Adipose tissue (tissue), 3 donors: Measurements from ENCODE around the gene RAB3GAP2. TPM values are rescaled to one million over a fixed set of nuclear protein-coding genes. Genes with fewer than 3 reads are reported as not detected.
"Not testable (repeated sequence)": the region's sequence is repeated elsewhere in the genome, so short reads cannot be mapped to it uniquely, and the experiment has no call there.

Experiments
- H3K27ac ChIP-seq: one replicate; pipeline ENCODE4 v1.5.1; 2013; ENCODE audit warnings: low read depth, low read length
- WGBS, 3 donors: extraction: QIAGEN DNeasy Blood & Tissue Kit; methylation state at CpG; one replicate each; pipeline ENCODE4 v1.1.7; 2013; 5-methylcytosine and 5-hydroxymethylcytosine counted together
- polyA plus RNA-seq, 3 donors: library from polyadenylated mRNA; stranded (reverse); fragments of 200-250 nt; gene quantifications; one replicate each; pipeline ENCODE4 v1.2.3, GENCODE V29; 2013
- donor health status: healthy with polysubstance abuse.
- donor health status: Bipolar disorder and iron deficiency.
- donor health status: healthy.

RAB3GAP2 gene
- polyA plus RNA-seq, 3 donors: 4.5 to 8.4 (median 8.4) TPM

GRCh38 chr1:220123066-220123465 is 149.2 kb downstream of the RAB3GAP2 start:
- no peak overlapping the region for H3K27ac ChIP-seq

- H3K27ac ChIP-seq: no peak overlapping the region
- 51 to 84% (median 81%) methylated on average over 8 of the region's 8 CpGs for WGBS, 3 donors
Observed at GRCh38 chr1:220121791-220122530, 150.3 kb downstream of the RAB3GAP2 start.

GRCh38 chr1:220119043-220119512 is 153.2 kb downstream of the RAB3GAP2 start:
- H3K27ac ChIP-seq: no peak overlapping the region
- 46 to 77% (median 70%) methylated on average over 6 of the region's 6 CpGs for WGBS, 3 donors

GRCh38 chr1:220113136-220113695 is 159.0 kb downstream of the RAB3GAP2 start:
- 61 to 77% (median 70%) methylated on average over 5 of the region's 5 CpGs for WGBS, 3 donors
- no peak overlapping the region for H3K27ac ChIP-seq

- 95 to 99% (median 97%) methylated on average over 4 of the region's 4 CpGs for WGBS, 3 donors
- not testable (repeated sequence) for H3K27ac ChIP-seq
Observed at GRCh38 chr1:220112600-220112999, 159.7 kb downstream of the RAB3GAP2 start.

DNA sequence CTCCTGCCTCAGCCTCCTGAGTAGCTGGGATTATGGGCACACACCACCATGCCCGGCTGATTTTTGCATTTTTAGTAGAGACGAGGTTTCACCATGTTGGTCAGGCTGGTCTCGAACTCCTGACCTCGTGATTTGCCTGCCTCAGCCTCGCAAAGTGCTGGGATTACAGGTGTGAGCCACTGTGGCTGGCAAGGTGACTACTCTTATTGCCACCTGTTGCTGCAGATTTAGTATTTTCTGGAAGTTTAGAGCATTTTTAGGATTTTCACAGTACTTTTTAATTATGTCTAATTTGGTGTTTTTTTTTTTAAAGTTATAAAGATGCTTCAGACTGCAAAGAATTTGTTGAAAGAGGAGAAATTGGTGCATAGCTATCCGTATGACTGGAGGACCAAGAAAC is 161.8 kb downstream of the RAB3GAP2 start:
- H3K27ac ChIP-seq: not testable (repeated sequence)
- 94 to 96% (median 95%) methylated on average over 6 of the region's 6 CpGs for WGBS, 3 donors

- H3K27ac ChIP-seq: no peak overlapping the region
Observed at GRCh38 chr1:220099826-220100225, 172.4 kb downstream of the RAB3GAP2 start.

Other genes with a start within 250 kb of the RAB3GAP2 start
- gene EPRS1, start 225.9 kb downstream of the RAB3GAP2 start, polyA plus RNA-seq: 10 to 100 TPM; 30.2 to 32.6 (median 31.0) TPM
- gene BPNT1, start 182.7 kb downstream of the RAB3GAP2 start, polyA plus RNA-seq: 10 to 100 TPM in 2 of 3 donors, 1 to 10 TPM in 1; 6.8 to 17.5 (median 17.1) TPM
- gene IARS2, start 178.3 kb downstream of the RAB3GAP2 start, polyA plus RNA-seq: 10 to 100 TPM; 23.3 to 70.9 (median 39.8) TPM